ENCODE results near the gene FADS1. TPM values are rescaled to one million over a fixed set of nuclear protein-coding genes. Genes with fewer than 3 reads are reported as not detected.
A peak's percentile ranks its signal among the peaks of the same experiment; 100 is the strongest.

FADS1 gene
- total RNA-seq, 1 experiment from 2014 or later, result 105 TPM

DNA sequence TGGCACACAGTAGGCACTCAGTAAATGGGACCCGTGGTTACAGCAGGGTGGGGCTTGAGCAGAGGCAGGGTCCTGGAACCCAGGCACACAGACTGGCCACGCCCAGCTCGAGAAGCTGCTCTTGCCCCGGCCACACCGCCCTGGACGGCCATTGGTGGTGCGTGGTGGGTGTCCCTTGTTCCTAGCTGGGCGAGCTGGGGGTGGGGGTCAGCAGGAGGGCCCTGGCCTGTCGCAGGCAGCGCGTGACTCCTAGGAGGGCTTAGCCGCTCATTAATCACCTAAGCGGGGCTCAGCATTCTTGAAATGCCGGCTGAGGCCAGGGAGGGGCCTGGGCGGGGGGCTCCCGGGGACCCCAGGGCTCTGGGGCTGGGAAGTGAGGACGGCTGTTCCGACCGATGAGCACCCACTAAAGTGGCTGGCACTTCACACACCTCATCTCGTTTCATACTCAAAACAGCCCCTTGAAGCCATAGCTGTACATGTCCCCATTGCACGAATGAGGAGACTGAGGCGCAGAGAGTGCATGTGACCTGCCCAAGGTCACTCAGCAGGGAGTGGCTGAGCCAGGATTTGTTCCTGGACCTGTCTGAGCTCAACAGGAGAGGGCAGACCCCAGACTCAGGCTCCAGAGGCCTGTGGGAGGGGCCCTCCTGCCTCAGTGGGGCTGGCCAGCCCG lies 52.7 kb downstream of the FADS1 start:
- Mint-ChIP-seq H3K36me3 (no peaks in the 10 kb centered on the region), H3K27ac (no peak overlapping the region), H3K27me3 (ENCODE audit: low read depth) (peaks cover 3% of the 10 kb centered on the region; the same call in 1 of the 2 replicates), H3K9me3 (no peaks in the 10 kb centered on the region), H3K4me3 (no peak overlapping the region), H3K4me1 (peaks cover 10% of the 10 kb centered on the region)
- CTCF ChIA-PET, result interaction anchor here (0.6 to 6.3 kb wide), 8 partner anchors 11 to 31 kb away, joined by 3 to 42 read pairs (median 8); partner anchors contain the start of genes FEN1, MYRF and TMEM258
- TF ChIP-seq GTF2I (CRISPR knock-in tag; conservative IDR thresholded peaks at IDR 0.05), result 0 out of 2 replicates have a peak, but pooled peaks have one; percentile 12
- no peak for TF ChIP-seq NFYB (CRISPR knock-in tag; conservative IDR thresholded peaks at IDR 0.05; ENCODE audit: low read depth)
- TF ChIP-seq, protein P1, sequence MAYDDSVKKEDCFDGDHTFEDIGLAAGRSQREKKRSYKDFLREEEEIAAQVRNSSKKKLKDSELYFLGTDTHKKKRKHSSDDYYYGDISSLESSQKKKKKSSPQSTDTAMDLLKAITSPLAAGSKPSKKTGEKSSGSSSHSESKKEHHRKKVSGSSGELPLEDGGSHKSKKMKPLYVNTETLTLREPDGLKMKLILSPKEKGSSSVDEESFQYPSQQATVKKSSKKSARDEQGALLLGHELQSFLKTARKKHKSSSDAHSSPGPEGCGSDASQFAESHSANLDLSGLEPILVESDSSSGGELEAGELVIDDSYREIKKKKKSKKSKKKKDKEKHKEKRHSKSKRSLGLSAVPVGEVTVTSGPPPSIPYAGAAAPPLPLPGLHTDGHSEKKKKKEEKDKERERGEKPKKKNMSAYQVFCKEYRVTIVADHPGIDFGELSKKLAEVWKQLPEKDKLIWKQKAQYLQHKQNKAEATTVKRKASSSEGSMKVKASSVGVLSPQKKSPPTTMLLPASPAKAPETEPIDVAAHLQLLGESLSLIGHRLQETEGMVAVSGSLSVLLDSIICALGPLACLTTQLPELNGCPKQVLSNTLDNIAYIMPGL (CRISPR knock-in tag; IDR thresholded peaks at IDR 0.05), result no peak
- no peak for TF ChIP-seq EMX1 (CRISPR knock-in tag; IDR thresholded peaks at IDR 0.05)
- TF ChIP-seq, protein P2, sequence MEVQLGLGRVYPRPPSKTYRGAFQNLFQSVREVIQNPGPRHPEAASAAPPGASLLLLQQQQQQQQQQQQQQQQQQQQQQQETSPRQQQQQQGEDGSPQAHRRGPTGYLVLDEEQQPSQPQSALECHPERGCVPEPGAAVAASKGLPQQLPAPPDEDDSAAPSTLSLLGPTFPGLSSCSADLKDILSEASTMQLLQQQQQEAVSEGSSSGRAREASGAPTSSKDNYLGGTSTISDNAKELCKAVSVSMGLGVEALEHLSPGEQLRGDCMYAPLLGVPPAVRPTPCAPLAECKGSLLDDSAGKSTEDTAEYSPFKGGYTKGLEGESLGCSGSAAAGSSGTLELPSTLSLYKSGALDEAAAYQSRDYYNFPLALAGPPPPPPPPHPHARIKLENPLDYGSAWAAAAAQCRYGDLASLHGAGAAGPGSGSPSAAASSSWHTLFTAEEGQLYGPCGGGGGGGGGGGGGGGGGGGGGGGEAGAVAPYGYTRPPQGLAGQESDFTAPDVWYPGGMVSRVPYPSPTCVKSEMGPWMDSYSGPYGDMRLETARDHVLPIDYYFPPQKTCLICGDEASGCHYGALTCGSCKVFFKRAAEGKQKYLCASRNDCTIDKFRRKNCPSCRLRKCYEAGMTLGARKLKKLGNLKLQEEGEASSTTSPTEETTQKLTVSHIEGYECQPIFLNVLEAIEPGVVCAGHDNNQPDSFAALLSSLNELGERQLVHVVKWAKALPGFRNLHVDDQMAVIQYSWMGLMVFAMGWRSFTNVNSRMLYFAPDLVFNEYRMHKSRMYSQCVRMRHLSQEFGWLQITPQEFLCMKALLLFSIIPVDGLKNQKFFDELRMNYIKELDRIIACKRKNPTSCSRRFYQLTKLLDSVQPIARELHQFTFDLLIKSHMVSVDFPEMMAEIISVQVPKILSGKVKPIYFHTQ (CRISPR knock-in tag; IDR thresholded peaks at IDR 0.05), result no peak
- no peak for TF ChIP-seq CREB1 (CRISPR knock-in tag; IDR thresholded peaks at IDR 0.05)
- no peak for TF ChIP-seq ZNF263 (CRISPR knock-in tag; IDR thresholded peaks at IDR 0.05; ENCODE audit: low read depth)
- TF ChIP-seq SOX15 (CRISPR knock-in tag; IDR thresholded peaks at IDR 0.05), result no peak
- TF ChIP-seq MYBL2 (CRISPR knock-in tag; IDR thresholded peaks at IDR 0.05), result no peak
- TF ChIP-seq TP53 (CRISPR knock-in tag; IDR thresholded peaks at IDR 0.05), result no peak
- TF ChIP-seq ESRRA (CRISPR knock-in tag; IDR thresholded peaks at IDR 0.05; ENCODE audit: borderline replicate concordance), result peak; percentile 41; the same call in 1 of the 2 replicates
- no peak for ATAC-seq
- DNase-seq (ENCODE audit: low spot score), result no peak
- POLR2A ChIA-PET, result no interaction called here

DNA sequence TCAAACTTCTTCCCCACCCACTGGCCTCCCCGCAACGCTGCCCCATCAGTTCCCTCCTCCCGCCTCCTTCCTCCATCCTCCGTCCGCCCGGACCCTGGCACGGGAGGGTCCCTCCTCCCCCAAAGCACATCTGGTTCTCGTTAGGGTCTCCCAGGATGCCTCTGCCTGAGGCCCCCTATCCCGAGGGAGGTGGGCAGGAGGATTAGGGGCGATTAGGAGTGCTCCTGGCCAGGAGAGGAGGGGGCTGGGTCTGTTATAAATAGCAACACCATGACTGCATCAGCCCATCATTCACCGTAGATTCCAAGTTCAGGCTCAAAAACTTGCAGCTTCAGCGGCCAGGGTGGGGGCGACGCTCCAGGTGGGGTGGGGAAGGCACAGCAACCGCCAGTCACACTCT lies 54.0 kb downstream of the FADS1 start:
- DNase-seq (ENCODE audit: low spot score) (no peak), ATAC-seq (no peak)
- Mint-ChIP-seq H3K4me1 (peaks cover 10% of the 10 kb centered on the region), H3K27ac (no peak overlapping the region), H3K4me3 (no peak overlapping the region), H3K27me3 (ENCODE audit: low read depth) (peaks cover 3% of the 10 kb centered on the region; the same call in 1 of the 2 replicates), H3K9me3 (no peaks in the 10 kb centered on the region), H3K36me3 (no peaks in the 10 kb centered on the region)
- POLR2A ChIA-PET, result interaction anchor here (0.6 kb wide), 1 partner anchor 52 kb away, joined by 3 read pairs; no protein-coding TSS in a partner anchor
- CTCF ChIA-PET, result interaction anchor here (1.3 to 1.6 kb wide), 2 partner anchors 15 to 25 kb away, joined by 3 to 7 read pairs; no protein-coding TSS in a partner anchor
- TF ChIP-seq ZNF219 (CRISPR knock-in tag; IDR thresholded peaks at IDR 0.05; ENCODE audit: borderline replicate concordance) (no peak), SMAD4 (CRISPR knock-in tag; IDR thresholded peaks at IDR 0.05) (no peak), SMAD3 (CRISPR knock-in tag; IDR thresholded peaks at IDR 0.05; ENCODE audit: borderline replicate concordance) (no peak), NR3C1 (CRISPR knock-in tag; conservative IDR thresholded peaks at IDR 0.05; ENCODE audit: low read depth) (no peak), ETV6 (CRISPR knock-in tag; IDR thresholded peaks at IDR 0.05) (no peak), ZNF263 (CRISPR knock-in tag; IDR thresholded peaks at IDR 0.05; ENCODE audit: low read depth) (no peak), ZNF121 (CRISPR knock-in tag; IDR thresholded peaks at IDR 0.05) (no peak), FOXJ3 (CRISPR knock-in tag; IDR thresholded peaks at IDR 0.05; ENCODE audit: borderline replicate concordance) (no peak), GABPB1 (CRISPR knock-in tag; IDR thresholded peaks at IDR 0.05) (no peak), ATF1 (CRISPR knock-in tag; IDR thresholded peaks at IDR 0.05) (no peak), OVOL2 (CRISPR knock-in tag; IDR thresholded peaks at IDR 0.05; ENCODE audit: borderline replicate concordance) (no peak)
- TF ChIP-seq, protein P3, sequence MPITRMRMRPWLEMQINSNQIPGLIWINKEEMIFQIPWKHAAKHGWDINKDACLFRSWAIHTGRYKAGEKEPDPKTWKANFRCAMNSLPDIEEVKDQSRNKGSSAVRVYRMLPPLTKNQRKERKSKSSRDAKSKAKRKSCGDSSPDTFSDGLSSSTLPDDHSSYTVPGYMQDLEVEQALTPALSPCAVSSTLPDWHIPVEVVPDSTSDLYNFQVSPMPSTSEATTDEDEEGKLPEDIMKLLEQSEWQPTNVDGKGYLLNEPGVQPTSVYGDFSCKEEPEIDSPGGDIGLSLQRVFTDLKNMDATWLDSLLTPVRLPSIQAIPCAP (CRISPR knock-in tag; IDR thresholded peaks at IDR 0.05), result no peak
- TF ChIP-seq, protein P4, sequence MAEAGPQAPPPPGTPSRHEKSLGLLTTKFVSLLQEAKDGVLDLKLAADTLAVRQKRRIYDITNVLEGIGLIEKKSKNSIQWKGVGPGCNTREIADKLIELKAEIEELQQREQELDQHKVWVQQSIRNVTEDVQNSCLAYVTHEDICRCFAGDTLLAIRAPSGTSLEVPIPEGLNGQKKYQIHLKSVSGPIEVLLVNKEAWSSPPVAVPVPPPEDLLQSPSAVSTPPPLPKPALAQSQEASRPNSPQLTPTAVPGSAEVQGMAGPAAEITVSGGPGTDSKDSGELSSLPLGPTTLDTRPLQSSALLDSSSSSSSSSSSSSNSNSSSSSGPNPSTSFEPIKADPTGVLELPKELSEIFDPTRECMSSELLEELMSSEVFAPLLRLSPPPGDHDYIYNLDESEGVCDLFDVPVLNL (CRISPR knock-in tag; IDR thresholded peaks at IDR 0.05; ENCODE audit: borderline replicate concordance, low read depth), result no peak
- TF ChIP-seq, protein P5, sequence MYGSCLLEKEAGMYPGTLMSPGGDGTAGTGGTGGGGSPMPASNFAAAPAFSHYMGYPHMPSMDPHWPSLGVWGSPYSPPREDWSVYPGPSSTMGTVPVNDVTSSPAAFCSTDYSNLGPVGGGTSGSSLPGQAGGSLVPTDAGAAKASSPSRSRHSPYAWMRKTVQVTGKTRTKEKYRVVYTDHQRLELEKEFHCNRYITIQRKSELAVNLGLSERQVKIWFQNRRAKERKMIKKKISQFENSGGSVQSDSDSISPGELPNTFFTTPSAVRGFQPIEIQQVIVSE (CRISPR knock-in tag; IDR thresholded peaks at IDR 0.05; ENCODE audit: borderline replicate concordance), result no peak
